NCI-H1048 (cell line): Measurements from ENCODE around the gene LAMC3.

ENCODE experiments used
- DNase-seq: peaks from one replicate; lab custom pipeline; 2025; lab: John Stamatoyannopoulos, UW

LAMC3 gene

GRCh38 chr9:131008909-131009618 lies at the start of gene LAMC3:
LAMC3 (plus strand) TSS chr9:131009174; CDS start chr9:131009215, 41 bp downstream.
- DNase-seq, result no peak

GRCh38 chr9:130959809-130960334 lies 49.1 kb upstream of the LAMC3 start:
- DNase-seq, result no peak

GRCh38 chr9:130960522-130961378 lies 48.2 kb upstream of the LAMC3 start:
- no peak for DNase-seq

DNA sequence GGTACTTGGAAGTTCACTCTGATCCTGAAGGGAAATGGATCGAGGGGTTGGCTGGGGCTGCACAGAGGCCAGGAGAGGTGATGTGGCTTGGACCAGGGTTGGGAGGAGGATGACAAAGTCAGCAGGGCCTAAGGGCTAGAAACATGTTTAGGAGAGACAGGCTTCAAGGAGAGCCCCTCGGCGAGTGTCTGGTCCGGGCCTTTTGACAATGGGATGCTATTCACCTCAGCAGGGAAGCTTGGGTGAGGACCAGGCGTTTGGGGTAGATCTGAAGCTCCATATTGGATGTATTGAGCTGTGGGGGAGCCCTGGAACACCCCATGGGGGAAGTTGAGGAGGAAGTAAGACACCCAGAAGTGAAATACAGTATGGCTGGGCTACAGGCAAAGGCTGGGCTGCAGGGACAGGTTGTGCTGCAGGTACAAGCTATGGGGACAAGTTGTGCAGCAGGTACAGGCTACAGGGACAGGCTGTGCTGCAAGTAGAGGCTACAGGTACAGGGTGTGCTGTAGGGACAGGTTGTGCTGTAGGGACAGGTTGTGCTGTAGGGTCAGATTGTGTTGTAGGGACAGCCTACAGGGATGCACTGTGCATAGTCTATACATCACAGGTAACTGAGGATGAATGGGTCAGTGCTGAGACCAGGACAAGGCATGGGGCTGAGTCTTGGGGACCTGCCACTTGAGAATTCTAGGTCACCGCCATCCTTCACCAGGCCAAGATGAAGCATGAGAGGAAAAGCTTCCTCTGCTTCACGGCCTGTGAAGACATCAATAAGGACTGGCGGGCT lies 47.3 kb upstream of the LAMC3 start:
- no peak for DNase-seq

- DNase-seq, result no peak
These were observed 46.3 kb upstream of the LAMC3 start for GRCh38 chr9:130962418-130963316.

DNA sequence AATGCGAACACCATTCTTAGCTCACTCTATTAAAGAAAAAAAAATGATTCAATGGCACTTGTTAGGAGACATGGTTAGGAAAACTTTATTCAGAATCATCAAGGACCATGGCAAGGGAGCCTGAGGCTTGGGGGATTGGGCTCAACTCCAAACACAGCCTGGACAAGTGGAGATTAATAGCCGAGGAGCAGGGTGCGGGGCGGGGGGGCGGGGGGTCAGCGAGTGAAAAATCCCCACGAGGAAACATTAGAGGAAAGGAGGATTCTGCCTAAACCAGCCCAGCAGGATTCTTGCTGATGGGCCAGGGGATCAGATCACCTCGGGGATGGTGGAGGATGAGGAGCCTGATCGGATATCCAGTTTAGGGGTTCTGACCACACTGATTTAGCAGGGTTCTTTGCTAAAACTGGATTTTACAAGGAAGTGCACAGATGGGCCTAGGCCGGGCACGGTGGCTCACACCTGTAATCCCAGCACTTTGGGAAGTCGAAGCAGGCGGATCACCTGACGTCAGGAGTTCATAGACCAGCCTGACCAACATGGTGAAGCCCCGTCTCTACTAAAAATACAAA lies 45.6 kb upstream of the LAMC3 start:
- no peak for DNase-seq

DNA sequence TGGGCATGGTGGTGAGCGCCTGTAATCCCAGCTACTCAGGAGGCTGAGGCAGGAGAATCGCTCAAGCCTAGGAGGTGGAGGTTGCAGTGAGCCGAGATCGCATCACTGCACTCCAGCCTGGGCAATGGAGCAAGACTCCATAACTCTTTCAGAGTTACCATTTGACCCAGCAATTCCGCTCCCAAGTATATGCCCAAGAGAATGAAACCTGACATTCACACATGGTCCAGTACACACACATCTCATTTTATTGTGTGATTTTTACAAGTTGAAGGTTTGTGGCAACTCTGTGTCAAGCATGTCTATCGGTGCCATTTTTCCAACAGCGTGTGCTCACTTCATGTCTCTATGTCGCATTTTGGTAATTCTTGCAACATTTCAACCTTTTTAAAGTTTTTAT lies 45.1 kb upstream of the LAMC3 start:
- DNase-seq, result no peak

DNA sequence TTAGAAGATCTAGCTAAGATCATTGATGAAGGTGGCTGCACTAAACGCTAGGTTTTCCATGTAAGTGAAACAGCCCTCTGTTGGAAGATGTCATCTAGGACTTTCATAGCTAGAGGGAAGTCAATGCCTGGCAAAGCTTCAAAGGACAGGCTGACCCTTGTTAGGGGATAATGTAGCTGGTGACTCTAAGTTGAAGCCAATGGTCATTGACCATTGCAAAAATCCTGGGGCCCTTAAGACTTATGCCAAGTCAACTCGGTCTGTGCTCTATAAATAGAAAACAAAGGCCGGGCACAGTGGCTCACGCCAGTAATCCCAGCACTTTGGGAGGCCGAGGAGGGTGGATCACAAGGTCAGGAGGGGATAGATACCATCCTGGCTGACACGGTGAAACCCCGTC lies 43.3 kb upstream of the LAMC3 start:
- DNase-seq, result no peak

DNA sequence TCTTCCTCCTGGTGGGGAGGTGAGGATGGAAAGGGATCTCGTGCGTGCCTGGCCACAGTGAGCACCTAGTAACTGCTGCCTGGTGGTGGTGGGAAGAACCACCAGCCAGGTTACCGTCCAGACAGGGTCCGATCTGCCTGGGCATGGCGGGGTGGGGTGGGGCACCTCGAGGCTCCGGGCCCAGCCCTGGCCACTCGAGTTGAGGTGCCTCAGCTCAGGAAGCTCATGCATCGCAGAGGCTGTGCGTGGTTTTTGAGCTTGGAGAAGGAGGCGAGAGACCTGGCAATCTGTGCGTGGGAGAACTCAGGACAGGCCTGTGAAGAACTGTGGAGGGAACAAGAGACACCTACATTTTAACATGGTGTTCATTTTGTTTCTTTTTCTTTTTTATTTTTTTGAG lies 38.9 kb upstream of the LAMC3 start:
- DNase-seq, result no peak

DNA sequence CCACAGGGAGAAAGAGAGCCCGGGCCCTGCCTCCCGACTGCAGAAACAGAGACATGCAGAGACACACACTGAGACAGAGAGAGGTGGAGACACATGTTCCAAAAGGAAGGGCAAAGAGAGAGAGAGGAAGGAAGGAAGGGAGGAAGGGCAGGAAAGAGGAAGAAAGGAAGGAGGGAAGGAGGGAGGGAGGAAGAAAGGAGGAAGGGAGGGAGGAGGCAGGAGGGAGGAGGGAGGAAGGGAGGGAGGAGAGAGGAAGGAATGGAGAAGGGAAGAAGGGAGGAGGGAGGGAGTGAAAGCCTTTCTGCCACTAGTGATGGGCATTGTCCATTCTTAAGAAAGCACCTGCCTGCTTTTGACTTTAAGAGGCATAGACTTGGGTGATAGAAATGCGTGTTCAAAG lies 38.1 kb upstream of the LAMC3 start:
- no peak for DNase-seq

DNA sequence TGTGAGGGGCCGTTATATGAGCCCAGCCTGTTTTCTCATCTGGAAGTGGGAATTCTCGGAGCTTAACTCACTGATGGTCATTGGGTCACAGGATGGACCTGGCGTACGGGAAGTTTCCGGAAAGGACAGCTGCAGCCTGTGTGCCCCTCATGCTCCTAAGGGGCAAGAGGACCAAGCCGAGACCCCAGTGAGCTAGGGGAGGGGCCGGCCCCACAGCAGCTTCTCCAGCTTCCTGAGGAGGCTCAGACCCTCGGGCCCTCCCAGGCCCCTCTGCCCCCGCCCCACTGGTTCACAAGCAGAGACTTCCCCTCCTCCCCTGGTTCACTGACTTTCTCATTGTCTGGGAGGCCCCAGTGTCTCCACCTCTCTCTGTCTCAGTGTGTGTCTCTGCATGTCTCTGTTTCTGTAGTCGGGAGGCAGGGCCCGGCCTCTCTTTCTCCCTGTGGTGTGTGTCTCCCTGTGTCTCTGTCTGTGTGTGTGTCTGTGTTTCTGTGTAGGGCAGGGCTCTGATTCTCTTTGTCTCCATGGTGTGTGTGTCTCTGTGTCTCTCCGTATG lies 37.6 kb upstream of the LAMC3 start:
- no peak for DNase-seq

DNA sequence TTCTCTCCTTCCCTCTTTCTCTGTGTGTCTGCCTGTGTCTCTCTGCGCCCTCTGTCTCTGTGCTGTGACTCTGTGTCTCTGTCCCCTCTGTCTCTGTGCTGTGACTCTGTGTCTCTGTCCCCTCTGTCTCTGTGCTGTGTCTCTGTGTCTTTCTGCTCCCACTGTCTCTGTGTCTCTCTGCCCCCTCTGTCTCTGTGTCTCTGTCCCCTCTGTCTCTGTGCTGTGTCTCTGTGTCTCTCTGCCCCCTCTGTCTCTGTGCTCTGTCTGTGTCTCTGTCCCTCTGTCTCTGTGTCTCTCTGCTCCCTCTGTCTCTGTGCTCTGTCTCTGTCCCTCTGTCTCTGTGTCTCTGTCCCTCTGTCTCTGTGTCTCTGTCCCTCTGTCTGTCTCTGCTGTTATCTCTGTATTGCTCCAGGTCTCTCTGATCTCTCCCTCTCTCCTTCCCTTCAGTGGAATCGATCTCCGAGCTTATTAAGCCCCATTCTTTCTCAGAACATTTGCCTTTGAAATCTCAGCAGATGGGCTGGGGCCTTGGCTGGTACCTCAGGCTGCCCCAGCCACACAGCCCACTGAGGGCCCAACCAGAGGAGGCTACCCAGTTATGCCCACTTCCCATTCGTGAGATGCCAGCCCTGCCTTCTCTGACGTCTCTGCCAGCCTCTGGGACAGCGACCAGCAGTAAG lies 36.6 kb upstream of the LAMC3 start:
- DNase-seq, result no peak

- no peak for DNase-seq
These were observed 35.9 kb upstream of the LAMC3 start for GRCh38 chr9:130972957-130973685.

- DNase-seq, result no peak
These were observed 35.2 kb upstream of the LAMC3 start for GRCh38 chr9:130973686-130974281.

DNA sequence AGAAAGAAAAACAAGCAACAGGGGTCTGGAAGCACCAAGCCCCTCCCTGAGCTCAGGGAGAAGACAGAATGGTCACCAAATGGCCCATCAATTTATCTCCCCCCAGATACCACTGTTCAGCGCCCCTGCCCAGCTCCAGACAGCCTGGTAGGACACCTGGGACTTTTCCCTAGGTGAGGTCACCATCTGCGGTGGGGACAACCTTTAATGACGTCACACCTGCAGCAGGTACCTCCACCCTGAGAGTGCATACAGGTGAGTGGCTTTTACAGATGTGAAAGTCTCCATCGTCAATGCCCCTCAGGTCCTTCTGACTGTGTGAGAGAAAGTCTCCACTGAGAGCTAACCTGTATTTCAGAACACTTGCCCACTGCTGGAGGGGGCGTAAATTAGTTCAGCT lies 34.3 kb upstream of the LAMC3 start:
- no peak for DNase-seq

DNA sequence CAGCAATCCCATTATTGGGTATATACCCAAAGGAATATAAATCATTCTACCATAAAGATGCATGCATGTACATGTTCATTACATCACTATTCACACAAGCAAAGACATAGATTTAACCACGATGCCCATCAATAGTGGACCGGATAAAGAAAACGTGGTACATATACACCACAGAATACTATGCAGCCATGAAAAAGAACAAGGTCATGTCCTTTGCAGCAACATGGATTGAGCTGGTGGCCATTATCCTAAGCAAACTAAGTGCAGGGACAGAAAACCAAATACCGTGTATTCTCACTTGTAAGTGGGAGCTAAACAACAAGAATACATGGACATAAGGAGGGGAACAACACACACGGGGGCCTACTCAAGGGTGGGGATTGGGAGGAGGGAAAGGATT lies 33.8 kb upstream of the LAMC3 start:
- DNase-seq, result no peak

GRCh38 chr9:130975932-130976841 lies 32.8 kb upstream of the LAMC3 start:
- DNase-seq, result no peak

DNA sequence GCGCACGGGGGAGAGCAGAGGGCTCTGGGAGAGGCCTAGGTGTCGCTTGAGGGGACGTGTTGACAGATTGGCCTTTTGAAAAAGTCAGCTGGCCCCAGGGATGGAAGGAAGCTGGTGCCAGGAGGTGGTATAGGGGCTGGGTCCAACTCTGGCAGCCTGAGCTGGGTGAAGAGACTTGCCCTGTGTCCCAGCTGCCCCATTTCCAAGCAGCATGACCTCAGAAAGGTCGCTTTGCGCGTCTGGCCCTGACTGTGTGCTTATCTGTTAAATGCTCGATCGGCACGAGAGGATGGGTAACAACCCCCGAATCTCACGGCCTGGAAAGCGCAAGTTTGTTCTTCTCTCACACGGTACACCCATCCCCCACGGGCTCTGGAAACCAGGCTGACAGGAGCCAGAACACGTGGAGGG lies 31.2 kb upstream of the LAMC3 start:
- DNase-seq, result no peak
